ENCODE measurements around the gene EEF1A2. TPM values are rescaled to one million over a fixed set of nuclear protein-coding genes. Genes with fewer than 3 reads are reported as not detected.

The EEF1A2 gene
- total and polyA plus RNA-seq, 8 donors: 0.27 to 0.62 (median 0.39) TPM

DNA sequence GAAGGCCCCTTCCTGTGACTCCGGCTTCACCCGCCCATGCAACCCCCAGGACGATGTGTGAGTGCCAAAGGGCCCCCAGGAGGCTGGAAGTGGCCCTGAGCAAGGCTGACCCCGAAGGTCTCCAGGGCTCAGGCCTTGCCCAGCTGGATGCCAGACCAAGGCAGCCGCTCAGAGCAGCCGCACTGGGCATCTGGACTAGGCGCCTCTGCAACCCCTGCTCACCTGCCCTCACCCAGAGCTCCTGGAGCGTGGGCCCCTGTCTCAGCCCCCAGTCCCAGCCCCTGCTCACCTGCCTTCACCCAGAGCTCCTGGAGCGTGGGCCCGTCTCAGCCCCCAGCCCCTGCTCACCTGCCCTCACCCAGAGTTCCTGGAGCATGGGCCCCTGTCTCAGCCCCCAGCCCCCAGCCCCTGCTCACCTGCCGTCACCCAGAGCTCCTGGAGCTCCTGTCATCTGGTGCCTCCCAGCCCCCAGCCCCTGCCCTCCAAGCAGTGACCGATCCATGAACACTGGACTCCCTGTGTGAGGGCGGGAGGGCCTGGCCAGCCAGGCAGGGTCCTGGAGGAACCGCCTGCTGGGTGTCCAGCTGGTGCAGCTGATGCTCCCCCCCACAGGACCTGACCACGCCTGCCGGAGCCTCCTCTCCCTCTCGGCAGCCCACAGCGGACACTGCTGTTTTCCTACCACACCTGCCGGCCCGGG is 47.5 kb upstream of the EEF1A2 start:
- Histone ChIP-seq H3K4me1 (no peaks in the 10 kb centered on the region), H3K9me3 (no peaks in the 10 kb centered on the region), H3K27ac (no peak overlapping the region), H3K36me3 (no peaks in the 10 kb centered on the region), H3K27me3 (peaks cover 18 to 74% of the 10 kb centered on the region in 2 donors), H3K4me3 (no peak overlapping the region)
- TF ChIP-seq, protein P1, sequence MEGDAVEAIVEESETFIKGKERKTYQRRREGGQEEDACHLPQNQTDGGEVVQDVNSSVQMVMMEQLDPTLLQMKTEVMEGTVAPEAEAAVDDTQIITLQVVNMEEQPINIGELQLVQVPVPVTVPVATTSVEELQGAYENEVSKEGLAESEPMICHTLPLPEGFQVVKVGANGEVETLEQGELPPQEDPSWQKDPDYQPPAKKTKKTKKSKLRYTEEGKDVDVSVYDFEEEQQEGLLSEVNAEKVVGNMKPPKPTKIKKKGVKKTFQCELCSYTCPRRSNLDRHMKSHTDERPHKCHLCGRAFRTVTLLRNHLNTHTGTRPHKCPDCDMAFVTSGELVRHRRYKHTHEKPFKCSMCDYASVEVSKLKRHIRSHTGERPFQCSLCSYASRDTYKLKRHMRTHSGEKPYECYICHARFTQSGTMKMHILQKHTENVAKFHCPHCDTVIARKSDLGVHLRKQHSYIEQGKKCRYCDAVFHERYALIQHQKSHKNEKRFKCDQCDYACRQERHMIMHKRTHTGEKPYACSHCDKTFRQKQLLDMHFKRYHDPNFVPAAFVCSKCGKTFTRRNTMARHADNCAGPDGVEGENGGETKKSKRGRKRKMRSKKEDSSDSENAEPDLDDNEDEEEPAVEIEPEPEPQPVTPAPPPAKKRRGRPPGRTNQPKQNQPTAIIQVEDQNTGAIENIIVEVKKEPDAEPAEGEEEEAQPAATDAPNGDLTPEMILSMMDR (IDR thresholded peaks at IDR 0.05): no peak
- DNase-seq: no peak
- ATAC-seq: no peak
- intact Hi-C loops (cut with DNase I): no loop called here

DNA sequence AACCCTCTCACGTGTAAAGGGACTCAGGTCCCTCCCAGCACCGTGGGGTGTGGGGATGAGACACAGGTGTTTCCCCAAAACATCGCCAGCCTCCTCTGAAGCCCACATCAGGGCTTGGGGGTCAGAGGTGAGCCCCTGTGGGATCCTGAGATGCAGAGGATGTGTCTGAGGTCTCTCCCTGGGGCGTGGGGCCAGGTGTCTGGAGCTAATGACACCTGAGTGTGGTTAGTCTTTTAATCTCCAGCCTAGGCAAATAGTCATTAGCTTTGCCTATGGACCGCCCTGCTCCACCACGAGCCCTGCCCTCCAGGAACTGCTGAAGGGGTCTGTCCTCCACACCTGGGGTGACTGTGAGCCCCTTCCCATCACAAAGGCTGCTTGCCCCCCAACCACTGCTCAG is 46.9 kb upstream of the EEF1A2 start:
- no peak for DNase-seq
- TF ChIP-seq, protein P1 (IDR thresholded peaks at IDR 0.05): no peak
- H3K36me3 ChIP-seq: no peaks in the 10 kb centered on the region
- H3K4me3 ChIP-seq: no peak overlapping the region
- intact Hi-C loops (cut with DNase I): no loop called here
- peaks cover 18 to 68% of the 10 kb centered on the region in 2 donors for H3K27me3 ChIP-seq
- H3K9me3 ChIP-seq: no peaks in the 10 kb centered on the region
- ATAC-seq: no peak
- H3K4me1 ChIP-seq: no peaks in the 10 kb centered on the region
- no peak overlapping the region for H3K27ac ChIP-seq

DNA sequence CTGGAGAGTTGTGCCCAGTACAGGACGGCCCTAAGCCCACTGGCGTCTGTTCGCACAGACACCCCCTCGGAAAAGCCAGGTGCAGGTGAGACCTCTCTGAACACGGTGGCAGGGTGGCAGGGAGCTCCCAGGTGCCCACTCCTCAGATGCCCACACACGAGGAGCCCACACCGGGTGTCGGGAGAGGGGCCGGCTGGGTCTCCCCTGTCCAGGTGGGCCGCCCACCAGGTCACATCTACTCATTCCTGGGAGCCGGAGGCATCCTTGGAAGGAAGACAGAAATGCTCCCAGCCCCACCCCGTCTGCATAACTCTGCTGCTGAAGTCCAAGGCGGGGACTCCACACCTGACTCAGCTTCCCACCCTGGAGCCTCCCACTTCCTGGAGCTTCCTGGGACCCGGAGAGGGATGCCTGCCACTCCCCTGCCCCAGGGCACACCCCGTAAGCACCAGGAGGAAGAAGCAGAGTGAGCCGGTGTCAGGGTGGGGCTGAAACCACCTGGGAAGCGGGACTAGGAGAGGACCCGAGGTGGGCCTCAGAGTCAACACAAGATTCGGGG is 46.2 kb upstream of the EEF1A2 start:
- peak; percentile 10 for ATAC-seq
- TF ChIP-seq, protein P1 (IDR thresholded peaks at IDR 0.05): no peak
- no peak overlapping the region for H3K27ac ChIP-seq
- H3K9me3 ChIP-seq: no peaks in the 10 kb centered on the region
- peaks cover 18 to 62% of the 10 kb centered on the region in 2 donors for H3K27me3 ChIP-seq
- intact Hi-C loops (cut with DNase I): no loop called here
- no peak overlapping the region for H3K4me3 ChIP-seq
- no peak for DNase-seq
- no peaks in the 10 kb centered on the region for H3K36me3 ChIP-seq
- H3K4me1 ChIP-seq: no peaks in the 10 kb centered on the region

DNA sequence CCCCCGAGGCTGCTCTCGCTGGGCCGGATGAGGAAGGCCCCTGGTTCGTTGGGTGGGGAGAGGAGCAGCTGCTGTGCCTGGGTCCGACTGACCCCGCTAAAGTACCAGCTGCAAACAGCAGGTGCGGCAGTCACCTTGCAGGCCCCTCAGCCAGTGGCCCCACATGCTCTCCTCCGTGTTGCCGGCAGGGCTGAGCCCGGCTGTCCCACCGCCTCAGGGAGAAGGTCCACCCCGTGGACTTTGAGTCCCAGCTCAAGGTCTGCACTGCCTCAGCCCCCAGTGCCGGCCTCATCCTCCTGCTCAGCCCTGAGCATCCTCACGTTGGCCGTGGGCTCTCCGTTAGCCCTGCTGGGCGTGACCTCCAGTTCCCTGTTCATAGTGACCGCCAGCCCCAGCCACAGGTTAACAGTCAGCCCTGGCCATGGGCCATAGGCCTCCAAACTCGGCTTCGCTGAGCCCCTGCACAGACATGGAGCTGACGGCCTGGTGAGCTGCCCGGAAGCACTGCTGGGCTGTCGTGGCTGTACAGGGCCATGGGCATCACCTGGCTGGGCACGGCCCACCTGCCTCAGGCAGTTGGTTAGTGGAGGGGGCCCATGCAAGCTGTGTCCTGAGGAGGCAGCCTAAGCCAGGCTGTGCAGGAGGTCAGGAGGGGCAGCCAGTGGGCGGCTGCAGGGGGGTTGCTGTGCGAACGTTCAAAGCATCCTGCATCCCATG is 45.5 kb upstream of the EEF1A2 start:
- Histone ChIP-seq H3K4me3 (no peak overlapping the region), H3K4me1 (no peaks in the 10 kb centered on the region), H3K9me3 (no peaks in the 10 kb centered on the region), H3K36me3 (no peaks in the 10 kb centered on the region), H3K27ac (no peak overlapping the region), H3K27me3 (peaks cover 18 to 55% of the 10 kb centered on the region in 2 donors)
- DNase-seq: no peak
- no peak for ATAC-seq
- intact Hi-C loops (cut with DNase I): no loop called here
- TF ChIP-seq, protein P1 (IDR thresholded peaks at IDR 0.05): no peak

DNA sequence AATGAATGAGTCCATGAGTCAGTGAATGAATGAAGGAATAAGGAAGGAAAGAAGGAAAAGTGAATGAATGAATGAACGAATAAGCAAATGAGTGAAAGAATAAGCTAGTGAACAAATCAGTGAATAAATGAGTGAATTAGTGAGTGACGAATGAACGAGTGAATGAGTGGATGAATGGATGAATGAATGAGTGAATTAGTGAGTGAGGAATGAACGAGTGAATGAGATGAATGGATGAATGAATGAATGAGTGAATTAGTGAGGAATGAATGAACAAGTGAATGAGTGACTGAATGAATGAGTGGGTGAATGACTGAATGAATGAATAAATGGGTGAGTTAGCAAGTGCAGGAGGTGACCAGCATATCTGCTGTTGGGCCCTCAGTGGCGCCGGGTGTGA is 44.9 kb upstream of the EEF1A2 start:
- TF ChIP-seq, protein P1 (IDR thresholded peaks at IDR 0.05): no peak
- Histone ChIP-seq H3K4me1 (peaks cover 0 to 4% of the 10 kb centered on the region in 2 donors), H3K4me3 (no peak overlapping the region), H3K27ac (no peak overlapping the region), H3K36me3 (no peaks in the 10 kb centered on the region), H3K9me3 (no peaks in the 10 kb centered on the region), H3K27me3 (peaks cover 16 to 49% of the 10 kb centered on the region in 2 donors)
- ATAC-seq: no peak
- intact Hi-C loops (cut with DNase I): no loop called here
- DNase-seq: no peak

Measured in left lung (tissue), 10 donors.